ENCODE results near the gene MAB21L4. TPM values are rescaled to one million over a fixed set of nuclear protein-coding genes. Genes with fewer than 3 reads are reported as not detected.

Gene MAB21L4
- total RNA-seq, 4 donors from 2014 or later: not detected

DNA sequence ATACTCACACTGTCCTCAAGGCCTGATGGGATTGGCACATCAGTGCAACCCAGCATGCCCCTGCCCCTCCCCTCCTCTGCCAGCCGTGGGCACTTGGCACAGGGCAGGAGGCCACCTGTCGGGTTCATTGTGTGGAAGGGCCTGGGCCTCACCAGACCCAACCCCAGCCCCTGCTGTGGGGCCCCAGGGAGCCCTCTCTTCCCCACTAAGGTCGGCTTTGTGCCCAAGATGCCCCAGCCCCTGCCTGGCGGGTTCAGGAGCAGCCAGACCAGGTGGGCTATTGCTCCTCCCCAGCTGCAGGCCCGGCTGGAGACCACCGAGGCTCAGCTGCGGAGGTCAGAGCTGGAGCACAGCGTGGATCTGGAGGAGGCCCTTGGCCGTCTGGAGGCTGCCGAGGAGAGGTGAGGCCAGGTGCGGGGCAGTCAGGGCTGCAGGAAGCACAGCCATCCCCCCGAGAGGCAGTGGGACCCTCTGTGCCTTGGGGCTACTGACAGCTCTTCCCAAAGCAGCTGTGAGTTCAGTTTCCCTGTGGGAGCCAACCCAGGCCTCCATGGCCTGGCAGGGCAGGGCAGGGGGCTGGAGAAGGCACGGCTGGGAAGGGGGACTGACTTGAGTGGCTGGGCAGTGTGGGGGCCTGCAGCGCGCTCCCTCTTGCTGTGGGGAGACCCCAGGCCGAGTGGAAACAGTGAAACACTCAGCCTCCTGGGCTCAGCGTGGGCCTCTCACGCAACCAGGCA, 26.5 kb upstream of the MAB21L4 start:
- ATAC-seq (ENCODE audit: low FRiP score): no peak
- peak; percentile 11 for DNase-seq (ENCODE audit: low spot score)

GRCh38 chr2:240921995-240922244, 26.0 kb upstream of the MAB21L4 start:
- TF ChIP-seq, protein P1, sequence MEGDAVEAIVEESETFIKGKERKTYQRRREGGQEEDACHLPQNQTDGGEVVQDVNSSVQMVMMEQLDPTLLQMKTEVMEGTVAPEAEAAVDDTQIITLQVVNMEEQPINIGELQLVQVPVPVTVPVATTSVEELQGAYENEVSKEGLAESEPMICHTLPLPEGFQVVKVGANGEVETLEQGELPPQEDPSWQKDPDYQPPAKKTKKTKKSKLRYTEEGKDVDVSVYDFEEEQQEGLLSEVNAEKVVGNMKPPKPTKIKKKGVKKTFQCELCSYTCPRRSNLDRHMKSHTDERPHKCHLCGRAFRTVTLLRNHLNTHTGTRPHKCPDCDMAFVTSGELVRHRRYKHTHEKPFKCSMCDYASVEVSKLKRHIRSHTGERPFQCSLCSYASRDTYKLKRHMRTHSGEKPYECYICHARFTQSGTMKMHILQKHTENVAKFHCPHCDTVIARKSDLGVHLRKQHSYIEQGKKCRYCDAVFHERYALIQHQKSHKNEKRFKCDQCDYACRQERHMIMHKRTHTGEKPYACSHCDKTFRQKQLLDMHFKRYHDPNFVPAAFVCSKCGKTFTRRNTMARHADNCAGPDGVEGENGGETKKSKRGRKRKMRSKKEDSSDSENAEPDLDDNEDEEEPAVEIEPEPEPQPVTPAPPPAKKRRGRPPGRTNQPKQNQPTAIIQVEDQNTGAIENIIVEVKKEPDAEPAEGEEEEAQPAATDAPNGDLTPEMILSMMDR (IDR thresholded peaks at IDR 0.05): no peak
- no peak for ATAC-seq (ENCODE audit: low FRiP score)
- peak; percentile 13 for DNase-seq (ENCODE audit: low spot score)

More for the DNA sequence above, 26.5 kb upstream of the MAB21L4 start:
- TF ChIP-seq, protein P1 (IDR thresholded peaks at IDR 0.05): no peak

GRCh38 chr2:240921311-240921994, 25.5 kb upstream of the MAB21L4 start:
- DNase-seq (ENCODE audit: low spot score) (peak; percentile 23), ATAC-seq (ENCODE audit: low FRiP score) (peak; percentile 69)
- TF ChIP-seq, protein P1 (IDR thresholded peaks at IDR 0.05): no peak

DNA sequence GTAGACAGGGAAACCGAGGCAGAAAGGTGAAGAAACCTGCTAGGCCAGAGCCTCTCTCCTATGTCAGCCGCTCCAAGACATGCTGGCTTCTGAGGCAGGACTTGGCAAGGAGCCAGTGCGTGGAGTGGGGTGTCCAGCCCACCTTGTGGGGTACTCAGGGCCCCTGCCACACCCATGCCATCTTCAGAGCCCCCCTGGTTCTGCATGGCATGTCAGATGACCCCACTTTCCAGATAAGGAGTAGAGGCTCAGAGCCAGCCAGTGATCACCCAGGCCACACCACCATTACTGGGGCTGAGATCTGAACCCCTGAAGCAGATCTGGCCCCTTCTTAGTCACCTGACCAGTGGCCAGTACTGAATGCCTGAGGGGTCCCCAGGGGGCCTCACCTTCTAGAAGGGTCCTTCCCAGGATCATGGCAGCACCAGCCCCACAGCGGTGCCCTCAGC, 24.9 kb upstream of the MAB21L4 start:
- ATAC-seq (ENCODE audit: low FRiP score): no peak
- TF ChIP-seq, protein P1 (IDR thresholded peaks at IDR 0.05): no peak
- DNase-seq (ENCODE audit: low spot score): peak; percentile 21

DNA sequence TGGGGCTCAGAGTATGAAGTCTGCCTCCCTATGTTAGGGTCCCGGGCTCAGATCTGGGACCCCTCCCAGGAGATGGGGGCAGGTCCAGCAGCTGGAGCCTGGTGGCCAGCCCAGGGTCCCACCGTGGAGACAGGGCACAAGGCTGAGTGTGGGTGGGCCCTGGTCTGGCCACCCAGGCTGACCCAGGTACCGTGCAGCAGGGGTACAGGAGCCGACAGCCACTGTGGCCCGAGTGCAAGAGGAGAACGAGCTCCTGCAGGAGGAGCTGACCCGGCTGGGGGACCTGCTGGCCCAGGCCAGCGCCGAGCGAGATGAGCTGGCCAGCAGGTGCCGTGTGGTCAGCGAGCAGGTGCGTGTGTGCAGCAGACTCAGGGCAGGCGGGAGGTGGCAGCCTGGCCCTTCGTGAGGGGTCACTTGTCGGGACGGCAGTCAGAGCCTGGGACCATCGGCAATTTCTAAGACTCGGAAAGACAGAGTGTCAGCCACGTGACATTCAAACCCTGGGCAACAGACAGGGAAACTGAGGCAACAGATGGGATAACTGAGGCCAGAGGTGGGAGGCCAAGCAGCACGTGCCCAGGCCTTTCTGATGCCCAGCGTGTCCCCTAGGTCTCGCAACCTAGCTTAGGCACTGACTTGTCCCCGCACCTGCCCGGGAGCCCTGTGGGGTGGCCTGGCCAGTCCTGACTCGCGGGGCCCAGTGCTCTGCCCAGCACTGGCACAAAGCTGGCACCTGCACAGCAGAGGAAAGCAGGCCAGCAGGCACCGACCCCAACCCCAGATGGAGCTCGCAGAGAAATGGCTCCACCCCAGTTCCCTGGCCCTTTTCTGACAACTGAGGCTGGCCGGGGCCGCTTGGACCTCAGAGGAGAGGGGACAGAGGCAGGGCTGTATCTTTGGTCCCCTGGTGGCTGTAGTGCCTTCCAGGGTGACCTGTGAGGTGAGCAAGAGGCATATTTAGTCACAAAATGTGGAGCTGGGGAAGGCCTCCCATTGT, 24.1 kb upstream of the MAB21L4 start:
- TF ChIP-seq, protein P1 (IDR thresholded peaks at IDR 0.05): no peak

DNA sequence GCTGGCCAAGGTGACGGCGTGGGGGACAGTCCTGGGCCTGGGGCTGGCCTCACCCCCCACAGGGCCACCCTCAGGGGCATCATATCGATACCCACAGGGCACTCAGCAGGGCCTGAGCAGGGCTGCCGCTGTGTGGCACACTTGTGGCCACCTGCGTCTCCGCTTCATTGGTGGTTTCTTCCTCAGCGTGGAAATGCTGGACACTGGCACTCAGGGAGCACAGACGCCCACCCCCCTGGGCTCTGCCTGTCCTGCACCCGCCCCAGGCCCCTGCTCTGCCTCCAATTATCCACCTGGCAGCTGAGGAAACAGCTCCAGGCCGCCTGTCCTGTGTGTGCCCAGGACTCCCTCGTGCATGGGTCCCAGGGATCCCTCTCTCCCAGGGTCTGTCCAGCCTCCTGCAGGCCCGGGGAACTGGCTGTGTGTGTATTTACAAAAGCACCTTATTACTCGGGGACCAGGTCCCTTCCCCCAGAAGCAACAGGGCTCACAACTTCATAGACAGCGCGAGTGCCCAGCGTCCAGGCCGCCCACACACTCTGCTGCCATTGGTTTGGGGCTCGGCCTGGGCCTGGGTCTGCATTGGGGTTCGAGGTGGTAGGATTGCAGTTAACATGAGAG, 23.3 kb upstream of the MAB21L4 start:
- ATAC-seq (ENCODE audit: low FRiP score) (no peak), DNase-seq (ENCODE audit: low spot score) (peak; percentile 19)
- TF ChIP-seq, protein P1 (IDR thresholded peaks at IDR 0.05): no peak

More for the DNA sequence above, 24.1 kb upstream of the MAB21L4 start:
- DNase-seq (ENCODE audit: low spot score) (no peak), ATAC-seq (ENCODE audit: low FRiP score) (no peak)

All from omental fat pad (tissue), 4 donors.